ENCODE results near the gene ALOX5AP. TPM values are rescaled to one million over a fixed set of nuclear protein-coding genes. Genes with fewer than 3 reads are reported as not detected.

The ALOX5AP gene
- total and polyA plus RNA-seq, 2 experiments from 2014 or later, result 3.3 to 17.2 TPM

- WGBS (ENCODE audit: low lambda C conversion rate, missing lambda C conversion rate), result 32% methylated on average over 14 of the region's 14 CpGs
- peak overlapping the region; percentile 23 for H3K4me2 ChIP-seq
- H3K27ac ChIP-seq, result peak overlapping the region; percentile 28
- TF ChIP-seq EZH2phosphoT487 (IDR thresholded peaks at IDR 0.05; ENCODE audit: low read depth, severe bottlenecking, unreplicated experiment) (no peak), EZH2 (IDR thresholded peaks at IDR 0.05; ENCODE audit: borderline replicate concordance) (no peak)
- TF ChIP-seq, protein P1, sequence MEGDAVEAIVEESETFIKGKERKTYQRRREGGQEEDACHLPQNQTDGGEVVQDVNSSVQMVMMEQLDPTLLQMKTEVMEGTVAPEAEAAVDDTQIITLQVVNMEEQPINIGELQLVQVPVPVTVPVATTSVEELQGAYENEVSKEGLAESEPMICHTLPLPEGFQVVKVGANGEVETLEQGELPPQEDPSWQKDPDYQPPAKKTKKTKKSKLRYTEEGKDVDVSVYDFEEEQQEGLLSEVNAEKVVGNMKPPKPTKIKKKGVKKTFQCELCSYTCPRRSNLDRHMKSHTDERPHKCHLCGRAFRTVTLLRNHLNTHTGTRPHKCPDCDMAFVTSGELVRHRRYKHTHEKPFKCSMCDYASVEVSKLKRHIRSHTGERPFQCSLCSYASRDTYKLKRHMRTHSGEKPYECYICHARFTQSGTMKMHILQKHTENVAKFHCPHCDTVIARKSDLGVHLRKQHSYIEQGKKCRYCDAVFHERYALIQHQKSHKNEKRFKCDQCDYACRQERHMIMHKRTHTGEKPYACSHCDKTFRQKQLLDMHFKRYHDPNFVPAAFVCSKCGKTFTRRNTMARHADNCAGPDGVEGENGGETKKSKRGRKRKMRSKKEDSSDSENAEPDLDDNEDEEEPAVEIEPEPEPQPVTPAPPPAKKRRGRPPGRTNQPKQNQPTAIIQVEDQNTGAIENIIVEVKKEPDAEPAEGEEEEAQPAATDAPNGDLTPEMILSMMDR (IDR thresholded peaks at IDR 0.05; ENCODE audit: poor library complexity), result no peak
- DNase-seq (ENCODE audit: low spot score), result no peak
- H3K79me2 ChIP-seq, result no peaks in the 10 kb centered on the region
- H3K27me3 ChIP-seq, result no peaks in the 10 kb centered on the region
- H4K20me1 ChIP-seq (ENCODE audit: insufficient read depth, poor library complexity, severe bottlenecking), result no peaks in the 10 kb centered on the region
- no peaks in the 10 kb centered on the region for H3K36me3 ChIP-seq (replicated peaks; ENCODE audit: insufficient read depth, low read depth)
- H3K4me1 ChIP-seq (ENCODE audit: insufficient read depth), result peaks cover 18% of the 10 kb centered on the region
- H3K9me2 ChIP-seq (replicated peaks; ENCODE audit: insufficient read depth), result no peaks in the 10 kb centered on the region
- peak overlapping the region; percentile 18 for H2AFZ ChIP-seq
- no peak overlapping the region for H3K4me3 ChIP-seq
- H3K9me3 ChIP-seq (ENCODE audit: low read depth), result no peaks in the 10 kb centered on the region
These were observed 4.7 kb downstream of the ALOX5AP start for GRCh38 chr13:30739761-30740642.

GRCh38 chr13:30742901-30743300 lies 7.6 kb downstream of the ALOX5AP start:
- no peak overlapping the region for H3K4me2 ChIP-seq
- H3K4me1 ChIP-seq (ENCODE audit: insufficient read depth), result peaks cover 31% of the 10 kb centered on the region
- DNase-seq (ENCODE audit: low spot score), result no peak
- H2AFZ ChIP-seq, result no peak overlapping the region
- H3K36me3 ChIP-seq (replicated peaks; ENCODE audit: insufficient read depth, low read depth), result no peaks in the 10 kb centered on the region
- no peaks in the 10 kb centered on the region for H4K20me1 ChIP-seq (ENCODE audit: insufficient read depth, poor library complexity, severe bottlenecking)
- H3K9me3 ChIP-seq (ENCODE audit: low read depth), result no peaks in the 10 kb centered on the region
- peak overlapping the region; percentile 67 for H3K27ac ChIP-seq
- no peaks in the 10 kb centered on the region for H3K27me3 ChIP-seq
- TF ChIP-seq EZH2 (IDR thresholded peaks at IDR 0.05; ENCODE audit: borderline replicate concordance), result no peak
- TF ChIP-seq, protein P1 (IDR thresholded peaks at IDR 0.05; ENCODE audit: poor library complexity), result no peak
- no peak for TF ChIP-seq EZH2phosphoT487 (IDR thresholded peaks at IDR 0.05; ENCODE audit: low read depth, severe bottlenecking, unreplicated experiment)
- H3K4me3 ChIP-seq, result no peak overlapping the region
- WGBS (ENCODE audit: low lambda C conversion rate, missing lambda C conversion rate), result 77% methylated on average over 6 of the region's 6 CpGs
- H3K9me2 ChIP-seq (replicated peaks; ENCODE audit: insufficient read depth), result no peaks in the 10 kb centered on the region
- H3K79me2 ChIP-seq, result no peaks in the 10 kb centered on the region

- peaks cover 31% of the 10 kb centered on the region for H3K4me1 ChIP-seq (ENCODE audit: insufficient read depth)
- TF ChIP-seq EZH2 (IDR thresholded peaks at IDR 0.05; ENCODE audit: borderline replicate concordance) (no peak), EZH2phosphoT487 (IDR thresholded peaks at IDR 0.05; ENCODE audit: low read depth, severe bottlenecking, unreplicated experiment) (no peak)
- TF ChIP-seq, protein P1 (IDR thresholded peaks at IDR 0.05; ENCODE audit: poor library complexity), result no peak
- H3K27me3 ChIP-seq, result no peaks in the 10 kb centered on the region
- no peaks in the 10 kb centered on the region for H3K9me2 ChIP-seq (replicated peaks; ENCODE audit: insufficient read depth)
- H3K36me3 ChIP-seq (replicated peaks; ENCODE audit: insufficient read depth, low read depth), result no peaks in the 10 kb centered on the region
- H2AFZ ChIP-seq, result no peak overlapping the region
- no peaks in the 10 kb centered on the region for H4K20me1 ChIP-seq (ENCODE audit: insufficient read depth, poor library complexity, severe bottlenecking)
- peak; percentile 88 for DNase-seq (ENCODE audit: low spot score)
- peak overlapping the region; percentile 75 for H3K27ac ChIP-seq
- 28% methylated on average over 4 of the region's 4 CpGs for WGBS (ENCODE audit: low lambda C conversion rate, missing lambda C conversion rate)
- H3K79me2 ChIP-seq, result no peaks in the 10 kb centered on the region
- no peaks in the 10 kb centered on the region for H3K9me3 ChIP-seq (ENCODE audit: low read depth)
- peak overlapping the region; percentile 1 for H3K4me2 ChIP-seq
- H3K4me3 ChIP-seq, result no peak overlapping the region
These were observed 8.1 kb downstream of the ALOX5AP start for GRCh38 chr13:30743319-30744055.
